GM18870 (cell line): Measurements from ENCODE around the gene CD300LF.

Experiments used
- ATAC-seq: cut with Tn5 transposase; IDR thresholded peaks from one replicate; pipeline ENCODE4 v1.9.1; 2021; ENCODE audit warnings: moderate library complexity; ENCODE audit not compliant: unreplicated experiment

The CD300LF gene

GRCh38 chr17:74645010-74645409, 67.7 kb downstream of the CD300LF start:
- ATAC-seq = no peak

- no peak for ATAC-seq
Measured at GRCh38 chr17:74644419-74644818, 68.3 kb downstream of the CD300LF start.
